Left kidney (tissue), 8 donors: Measurements from ENCODE around the gene ARMCX1. TPM values are rescaled to one million over a fixed set of nuclear protein-coding genes. Genes with fewer than 3 reads are reported as not detected.
"Not testable (repeated sequence)": the region's sequence is repeated elsewhere in the genome, so short reads cannot be mapped to it uniquely, and the experiment has no call there.

ENCODE experiments used
- DNase-seq: peaks from one replicate; pipeline ENCODE4 v3.0.0-alpha.2; 2013
- long read RNA-seq, 8 donors: transcript quantifications; one replicate each; lab custom pipeline, GENCODE V29; 2026
- polyA plus RNA-seq: library from polyadenylated mRNA; unstranded; fragments of 120-200 nt; gene quantifications from one replicate; pipeline ENCODE4 v1.2.1, GENCODE V29; 2013; ENCODE audit not compliant: insufficient read length

Gene ARMCX1
- 49.1 TPM for polyA plus RNA-seq
- long read RNA-seq, donor 1, transcript ARMCX1-201 (4 exons, 2,141 nt) = major isoform, 11 of 18 reads
- long read RNA-seq, donor 1, partial matches to known transcripts = 0 of 18 reads
- long read RNA-seq, donor 1, other reads (novel, unspliced or antisense) = 7 of 18 reads
- long read RNA-seq, donor 2, transcript ARMCX1-201 (4 exons, 2,141 nt) = major isoform, 12 of 18 reads
- long read RNA-seq, donor 2, partial matches to known transcripts = 0 of 18 reads
- long read RNA-seq, donor 2, other reads (novel, unspliced or antisense) = 6 of 18 reads
- long read RNA-seq, donor 3, partial matches to known transcripts = 0 of 4 reads
- long read RNA-seq, donor 3, other reads (novel, unspliced or antisense) = 0 of 4 reads
- long read RNA-seq, donor 4, partial matches to known transcripts = 0 of 2 reads
- long read RNA-seq, donor 4, other reads (novel, unspliced or antisense) = 0 of 2 reads
- long read RNA-seq, donor 5, transcript ARMCX1-201 (4 exons, 2,141 nt) = major isoform, 18 of 90 reads
- long read RNA-seq, donor 5, partial matches to known transcripts = 63 of 90 reads
- long read RNA-seq, donor 5, other reads (novel, unspliced or antisense) = 9 of 90 reads
- long read RNA-seq, donor 6, transcript ARMCX1-201 (4 exons, 2,141 nt) = major isoform, 12 of 12 reads
- long read RNA-seq, donor 6, partial matches to known transcripts = 0 of 12 reads
- long read RNA-seq, donor 6, other reads (novel, unspliced or antisense) = 0 of 12 reads
- long read RNA-seq, donor 7, transcript ARMCX1-201 (4 exons, 2,141 nt) = major isoform, 25 of 32 reads
- long read RNA-seq, donor 7, partial matches to known transcripts = 0 of 32 reads
- long read RNA-seq, donor 7, other reads (novel, unspliced or antisense) = 7 of 32 reads
- long read RNA-seq, donor 8, partial matches to known transcripts = 0 of 3 reads
- long read RNA-seq, donor 8, other reads (novel, unspliced or antisense) = 0 of 3 reads

GRCh38 chrX:101550362-101550750, at the start of gene ARMCX1:
Gene ARMCX1, plus strand, starts transcription at chrX:101550547. Its CDS starts 2,384 bp downstream, at chrX:101552931.
- peak; percentile 64 for DNase-seq

DNA sequence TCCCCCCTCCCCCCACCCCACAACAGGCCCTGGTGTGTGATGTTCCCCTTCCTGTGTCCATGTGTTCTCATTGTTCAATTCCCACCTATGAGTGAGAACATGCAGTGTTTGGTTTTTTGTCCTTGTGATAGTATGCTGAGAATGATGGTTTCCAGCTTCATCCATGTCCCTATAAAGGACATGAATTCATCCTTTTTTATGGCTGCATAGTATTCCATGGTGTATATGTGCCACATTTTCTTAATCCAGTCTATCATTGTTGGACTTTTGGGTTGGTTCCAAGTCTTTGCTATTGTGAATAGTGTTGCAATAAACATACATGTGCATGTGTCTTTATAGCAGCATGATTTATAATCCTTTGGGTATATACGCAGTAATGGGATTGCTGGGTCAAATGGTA, 47.4 kb upstream of the ARMCX1 start:
- DNase-seq = not testable (repeated sequence)

GRCh38 chrX:101507372-101507771, 43.0 kb upstream of the ARMCX1 start:
- DNase-seq = no peak

DNA sequence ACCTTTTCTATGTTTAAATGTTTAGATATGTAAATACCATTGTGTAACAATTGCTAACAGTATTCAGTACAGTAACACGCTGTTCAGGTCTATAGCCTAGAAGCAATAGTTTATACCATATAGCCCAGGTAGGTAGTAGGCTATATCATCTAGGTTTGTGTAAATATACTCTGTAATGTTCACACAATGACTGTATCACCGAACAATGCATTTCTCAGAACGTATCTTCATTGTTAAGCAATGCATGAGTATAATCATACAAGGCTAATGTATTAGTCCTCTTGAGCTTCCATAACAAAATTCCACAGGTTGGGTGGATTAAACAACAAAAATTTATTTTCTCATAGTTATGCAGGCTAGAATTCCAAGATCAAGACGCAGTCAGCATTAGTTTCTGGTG, 42.4 kb upstream of the ARMCX1 start:
- DNase-seq = no peak

GRCh38 chrX:101530944-101531343, 19.4 kb upstream of the ARMCX1 start:
- DNase-seq = no peak

GRCh38 chrX:101539116-101539515, 11.2 kb upstream of the ARMCX1 start:
- DNase-seq = no peak

- peak; percentile 67 for DNase-seq
These were observed 518 bp downstream of the ARMCX1 start for GRCh38 chrX:101550751-101551379.

DNA sequence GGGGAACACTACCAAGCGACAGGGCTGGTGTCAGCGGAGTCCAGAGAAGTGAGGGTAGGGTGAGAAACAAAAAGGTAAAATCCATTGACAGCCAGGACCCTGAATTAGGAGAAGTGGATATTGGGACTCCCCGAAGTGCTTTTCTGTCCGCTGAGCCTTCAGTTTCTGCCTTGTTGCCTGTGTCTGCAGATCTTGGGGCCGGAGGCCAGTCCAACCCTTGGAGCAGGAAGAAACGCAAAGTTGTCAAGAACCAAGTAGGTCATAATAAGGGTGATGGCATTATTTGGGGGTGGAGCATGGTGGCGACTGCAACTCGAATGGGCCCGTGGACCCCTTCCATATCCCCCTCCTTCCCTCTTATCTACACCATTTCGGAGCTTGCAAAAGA, 1.0 kb downstream of the ARMCX1 start:
- no peak for DNase-seq

DNA sequence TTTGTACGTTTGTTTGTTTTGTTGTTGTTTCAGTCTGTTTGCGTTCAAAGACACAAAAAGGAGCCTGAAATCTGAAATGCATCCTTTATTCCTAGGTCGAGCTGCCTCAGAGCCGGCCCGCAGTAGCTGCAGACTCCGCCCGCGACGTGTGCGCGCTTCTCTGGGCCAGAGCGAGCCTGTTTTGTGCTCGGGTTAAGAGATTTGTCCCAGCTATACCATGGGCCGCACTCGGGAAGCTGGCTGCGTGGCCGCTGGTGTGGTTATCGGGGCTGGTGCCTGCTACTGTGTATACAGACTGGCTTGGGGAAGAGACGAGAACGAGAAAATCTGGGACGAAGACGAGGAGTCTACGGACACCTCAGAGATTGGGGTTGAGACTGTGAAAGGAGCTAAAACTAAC, 2.4 kb downstream of the ARMCX1 start:
- no peak for DNase-seq

GRCh38 chrX:101564651-101565050, 14.3 kb downstream of the ARMCX1 start:
- no peak for DNase-seq

GRCh38 chrX:101595739-101596419, 45.5 kb downstream of the ARMCX1 start:
- peak; percentile 70 for DNase-seq

DNA sequence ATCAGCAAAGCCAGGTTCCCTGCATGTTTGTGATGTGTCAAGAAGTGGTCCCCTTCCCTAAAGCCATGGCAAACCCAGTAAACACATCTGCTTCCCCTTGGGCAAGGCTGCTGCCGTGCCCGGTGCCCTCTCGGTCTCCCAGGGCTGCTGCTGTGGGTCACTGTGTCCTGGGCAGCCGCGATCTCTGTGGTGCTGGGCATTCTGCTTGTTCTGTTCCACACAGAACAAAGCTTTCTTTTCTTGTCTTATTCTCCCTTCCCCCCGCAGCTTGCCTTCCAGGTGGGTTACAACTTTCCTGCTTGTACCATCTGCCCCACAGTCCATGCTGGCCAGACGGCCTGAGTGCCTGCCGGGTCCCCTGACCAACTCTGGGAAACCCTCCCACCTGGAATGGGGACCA, 49.2 kb downstream of the ARMCX1 start:
- DNase-seq = not testable (repeated sequence)

- no peak for DNase-seq
These were observed 51.7 kb downstream of the ARMCX1 start for GRCh38 chrX:101602077-101602476.

Other genes starting within 250 kb of the ARMCX1 start
- gene TIMM8A, start 201.8 kb upstream of the ARMCX1 start, polyA plus RNA-seq = 22.0 TPM
- gene BTK, start 164.4 kb upstream of the ARMCX1 start, polyA plus RNA-seq = 2.3 TPM
- gene RPL36A, start 159.5 kb upstream of the ARMCX1 start, polyA plus RNA-seq = 1,055 TPM
- 39.4 TPM for gene GLA, start 142.6 kb upstream of the ARMCX1 start, polyA plus RNA-seq
- 145 TPM for gene HNRNPH2, start 142.3 kb upstream of the ARMCX1 start, polyA plus RNA-seq
- gene ARMCX4, start 65.1 kb upstream of the ARMCX1 start, polyA plus RNA-seq = 32.1 TPM
- 71.9 TPM for gene ARMCX6, start 67.5 kb downstream of the ARMCX1 start, polyA plus RNA-seq
- 109 TPM for gene ARMCX3, start 72.6 kb downstream of the ARMCX1 start, polyA plus RNA-seq
- gene ARMCX2, start 109.3 kb downstream of the ARMCX1 start, polyA plus RNA-seq = 87.7 TPM